Ishikawa (cell line): Measurements from ENCODE around the gene CCDC188.

Source experiments
- CEBPB ChIP-seq: IDR thresholded peaks from 2 replicates; pipeline ENCODE4 v1.6.1; 2012
- CREB1 ChIP-seq: IDR thresholded peaks from 2 replicates; pipeline ENCODE4 v1.6.1; 2012; ENCODE audit warnings: low read depth
- EGR1 ChIP-seq: IDR thresholded peaks from 2 replicates; pipeline ENCODE4 v1.6.1; 2012
- EP300 ChIP-seq: IDR thresholded peaks from 2 replicates; pipeline ENCODE4 v1.6.1; 2012; ENCODE audit warnings: borderline replicate concordance
- FOXM1 ChIP-seq: IDR thresholded peaks from 2 replicates; pipeline ENCODE4 v1.6.1; 2012; ENCODE audit warnings: low read depth, borderline replicate concordance
- MAX ChIP-seq: IDR thresholded peaks from 2 replicates; pipeline ENCODE4 v1.6.1; 2012
- NFIC ChIP-seq: IDR thresholded peaks from 2 replicates; pipeline ENCODE4 v1.6.1; 2012
- RAD21 ChIP-seq: IDR thresholded peaks from 2 replicates; pipeline ENCODE4 v1.6.1; 2012; ENCODE audit warnings: low read depth
- REST ChIP-seq: IDR thresholded peaks from 2 replicates; pipeline ENCODE4 v1.6.1; 2012; ENCODE audit warnings: low read depth, mild to moderate bottlenecking
- TAF1 ChIP-seq: IDR thresholded peaks from 2 replicates; pipeline ENCODE4 v1.6.1; 2012; ENCODE audit warnings: low read depth, mild to moderate bottlenecking
- TCF12 ChIP-seq: IDR thresholded peaks from 2 replicates; pipeline ENCODE4 v1.6.1; 2012; ENCODE audit warnings: low read depth
- USF1 ChIP-seq: IDR thresholded peaks from 2 replicates; pipeline ENCODE4 v1.6.1; 2012
- YY1 ChIP-seq: IDR thresholded peaks from 2 replicates; pipeline ENCODE4 v1.6.1; 2012; ENCODE audit warnings: low read depth
- ZBTB7A ChIP-seq: IDR thresholded peaks from 2 replicates; pipeline ENCODE4 v1.6.1; 2012; ENCODE audit warnings: low read depth

DNA sequence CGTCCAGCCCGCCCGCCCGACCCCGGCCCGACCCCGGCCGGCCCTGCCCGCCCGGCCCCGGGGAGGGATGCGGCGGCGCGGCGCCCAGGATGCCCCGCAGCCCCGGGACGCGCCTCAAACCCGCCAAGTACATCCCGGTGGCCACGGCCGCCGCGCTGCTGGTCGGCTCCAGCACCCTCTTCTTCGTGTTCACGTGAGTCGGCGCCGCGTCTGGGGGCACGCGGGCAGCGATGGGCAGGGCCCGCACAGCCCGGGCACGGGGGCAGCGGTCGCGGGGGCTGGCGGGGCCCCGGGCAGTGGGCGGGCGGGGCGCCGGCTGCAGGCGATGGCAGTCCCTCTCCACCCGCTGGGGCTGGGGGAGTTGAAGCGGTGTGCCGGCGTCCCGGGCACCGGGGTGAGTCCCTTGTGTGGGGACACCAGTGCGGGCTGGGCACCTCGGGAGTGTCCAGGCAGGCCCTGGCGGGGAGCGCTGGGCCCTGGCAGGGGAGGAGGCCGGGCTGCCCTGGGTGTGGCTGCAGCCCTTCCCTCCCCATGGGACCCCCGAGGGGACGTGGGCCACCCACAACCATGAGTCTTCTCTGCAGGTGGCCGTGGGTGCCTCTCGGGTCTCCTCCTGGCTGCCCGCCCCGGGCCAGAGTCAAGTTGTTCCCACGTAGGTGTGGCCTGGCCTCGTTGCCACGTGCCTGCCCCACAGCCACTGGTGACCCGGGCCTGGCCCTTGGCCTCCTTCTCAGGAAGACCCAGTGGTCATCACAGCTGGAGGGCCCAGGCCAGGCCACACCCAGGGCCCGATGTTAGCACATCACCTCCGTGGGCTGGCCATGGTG lies 18.8 kb downstream of the CCDC188 start:
- TF ChIP-seq MAX, result peak; percentile 89
- no peak for TF ChIP-seq CREB1
- no peak for TF ChIP-seq EP300
- no peak for TF ChIP-seq YY1
- TF ChIP-seq USF1, result peak; percentile 60
- no peak for TF ChIP-seq TAF1
- no peak for TF ChIP-seq FOXM1
- TF ChIP-seq EGR1, result no peak
- TF ChIP-seq REST, result no peak
- TF ChIP-seq CEBPB, result no peak
- no peak for TF ChIP-seq NFIC
- no peak for TF ChIP-seq ZBTB7A
- TF ChIP-seq TCF12, result no peak
- TF ChIP-seq RAD21, result no peak
